ENCODE data around the gene PSAPL1.

The PSAPL1 gene

GRCh38 chr4:7423391-7423790 is 11.3 kb downstream of the PSAPL1 start:
- no peak overlapping the region for H3K9ac ChIP-seq (ENCODE audit: low read depth, low read length)
- no peak overlapping the region for H3K4me3 ChIP-seq (ENCODE audit: low read length)
- H3K27me3 ChIP-seq (ENCODE audit: control insufficient read depth, insufficient read depth, low read length) = peaks cover 32% of the 10 kb centered on the region
- H3K36me3 ChIP-seq (ENCODE audit: insufficient read depth, low read length) = no peaks in the 10 kb centered on the region
- no peaks in the 10 kb centered on the region for H3K4me1 ChIP-seq (ENCODE audit: control insufficient read depth, insufficient read depth, low read length)
- H3K9me3 ChIP-seq (replicated peaks; ENCODE audit: low read length) = no peaks in the 10 kb centered on the region
- no peak overlapping the region for H3K4me2 ChIP-seq (ENCODE audit: low read length)

GRCh38 chr4:7422898-7423180 is 11.9 kb downstream of the PSAPL1 start:
- H3K4me1 ChIP-seq (ENCODE audit: control insufficient read depth, insufficient read depth, low read length) = no peaks in the 10 kb centered on the region
- no peaks in the 10 kb centered on the region for H3K36me3 ChIP-seq (ENCODE audit: insufficient read depth, low read length)
- no peak overlapping the region for H3K4me2 ChIP-seq (ENCODE audit: low read length)
- H3K27me3 ChIP-seq (ENCODE audit: control insufficient read depth, insufficient read depth, low read length) = peaks cover 32% of the 10 kb centered on the region
- H3K9me3 ChIP-seq (replicated peaks; ENCODE audit: low read length) = no peaks in the 10 kb centered on the region
- H3K4me3 ChIP-seq (ENCODE audit: low read length) = no peak overlapping the region
- H3K9ac ChIP-seq (ENCODE audit: low read depth, low read length) = no peak overlapping the region

- H3K4me3 ChIP-seq (ENCODE audit: low read length) = no peak overlapping the region
- H3K9me3 ChIP-seq (replicated peaks; ENCODE audit: low read length) = no peaks in the 10 kb centered on the region
- H3K4me2 ChIP-seq (ENCODE audit: low read length) = no peak overlapping the region
- no peaks in the 10 kb centered on the region for H3K36me3 ChIP-seq (ENCODE audit: insufficient read depth, low read length)
- H3K27me3 ChIP-seq (ENCODE audit: control insufficient read depth, insufficient read depth, low read length) = peaks cover 32% of the 10 kb centered on the region
- H3K9ac ChIP-seq (ENCODE audit: low read depth, low read length) = no peak overlapping the region
- H3K4me1 ChIP-seq (ENCODE audit: control insufficient read depth, insufficient read depth, low read length) = no peaks in the 10 kb centered on the region
Measured at GRCh38 chr4:7422151-7422897, 12.4 kb downstream of the PSAPL1 start.

GRCh38 chr4:7421356-7422150 is 13.2 kb downstream of the PSAPL1 start:
- H3K9me3 ChIP-seq (replicated peaks; ENCODE audit: low read length) = no peaks in the 10 kb centered on the region
- no peak overlapping the region for H3K4me3 ChIP-seq (ENCODE audit: low read length)
- H3K27me3 ChIP-seq (ENCODE audit: control insufficient read depth, insufficient read depth, low read length) = peaks cover 32% of the 10 kb centered on the region
- no peak overlapping the region for H3K9ac ChIP-seq (ENCODE audit: low read depth, low read length)
- no peaks in the 10 kb centered on the region for H3K36me3 ChIP-seq (ENCODE audit: insufficient read depth, low read length)
- H3K4me2 ChIP-seq (ENCODE audit: low read length) = no peak overlapping the region
- H3K4me1 ChIP-seq (ENCODE audit: control insufficient read depth, insufficient read depth, low read length) = no peaks in the 10 kb centered on the region

GRCh38 chr4:7420661-7421040 is 14.1 kb downstream of the PSAPL1 start:
- peaks cover 32% of the 10 kb centered on the region for H3K27me3 ChIP-seq (ENCODE audit: control insufficient read depth, insufficient read depth, low read length)
- H3K9me3 ChIP-seq (replicated peaks; ENCODE audit: low read length) = no peaks in the 10 kb centered on the region
- no peak overlapping the region for H3K9ac ChIP-seq (ENCODE audit: low read depth, low read length)
- H3K36me3 ChIP-seq (ENCODE audit: insufficient read depth, low read length) = no peaks in the 10 kb centered on the region
- H3K4me2 ChIP-seq (ENCODE audit: low read length) = no peak overlapping the region
- H3K4me3 ChIP-seq (ENCODE audit: low read length) = no peak overlapping the region
- no peaks in the 10 kb centered on the region for H3K4me1 ChIP-seq (ENCODE audit: control insufficient read depth, insufficient read depth, low read length)

GRCh38 chr4:7419961-7420660 is 14.6 kb downstream of the PSAPL1 start:
- no peak overlapping the region for H3K9ac ChIP-seq (ENCODE audit: low read depth, low read length)
- H3K4me1 ChIP-seq (ENCODE audit: control insufficient read depth, insufficient read depth, low read length) = no peaks in the 10 kb centered on the region
- peaks cover 35% of the 10 kb centered on the region for H3K27me3 ChIP-seq (ENCODE audit: control insufficient read depth, insufficient read depth, low read length)
- H3K4me3 ChIP-seq (ENCODE audit: low read length) = no peak overlapping the region
- H3K9me3 ChIP-seq (replicated peaks; ENCODE audit: low read length) = no peaks in the 10 kb centered on the region
- no peaks in the 10 kb centered on the region for H3K36me3 ChIP-seq (ENCODE audit: insufficient read depth, low read length)
- H3K4me2 ChIP-seq (ENCODE audit: low read length) = no peak overlapping the region

- no peak overlapping the region for H3K9ac ChIP-seq (ENCODE audit: low read depth, low read length)
- no peaks in the 10 kb centered on the region for H3K4me1 ChIP-seq (ENCODE audit: control insufficient read depth, insufficient read depth, low read length)
- no peak overlapping the region for H3K4me2 ChIP-seq (ENCODE audit: low read length)
- no peak overlapping the region for H3K4me3 ChIP-seq (ENCODE audit: low read length)
- no peaks in the 10 kb centered on the region for H3K9me3 ChIP-seq (replicated peaks; ENCODE audit: low read length)
- peaks cover 25% of the 10 kb centered on the region for H3K27me3 ChIP-seq (ENCODE audit: control insufficient read depth, insufficient read depth, low read length)
- no peaks in the 10 kb centered on the region for H3K36me3 ChIP-seq (ENCODE audit: insufficient read depth, low read length)
Measured at GRCh38 chr4:7418131-7418943, 16.4 kb downstream of the PSAPL1 start.

GRCh38 chr4:7417639-7418038 is 17.1 kb downstream of the PSAPL1 start:
- Histone ChIP-seq H3K4me2 (ENCODE audit: low read length) (no peak overlapping the region), H3K4me1 (ENCODE audit: control insufficient read depth, insufficient read depth, low read length) (no peaks in the 10 kb centered on the region), H3K4me3 (ENCODE audit: low read length) (no peak overlapping the region), H3K9ac (ENCODE audit: low read depth, low read length) (no peak overlapping the region), H3K9me3 (replicated peaks; ENCODE audit: low read length) (no peaks in the 10 kb centered on the region), H3K36me3 (ENCODE audit: insufficient read depth, low read length) (no peaks in the 10 kb centered on the region), H3K27me3 (ENCODE audit: control insufficient read depth, insufficient read depth, low read length) (peaks cover 25% of the 10 kb centered on the region)

- no peak overlapping the region for H3K4me3 ChIP-seq (ENCODE audit: low read length)
- H3K36me3 ChIP-seq (ENCODE audit: insufficient read depth, low read length) = no peaks in the 10 kb centered on the region
- peaks cover 26% of the 10 kb centered on the region for H3K27me3 ChIP-seq (ENCODE audit: control insufficient read depth, insufficient read depth, low read length)
- no peak overlapping the region for H3K4me2 ChIP-seq (ENCODE audit: low read length)
- no peaks in the 10 kb centered on the region for H3K9me3 ChIP-seq (replicated peaks; ENCODE audit: low read length)
- H3K4me1 ChIP-seq (ENCODE audit: control insufficient read depth, insufficient read depth, low read length) = no peaks in the 10 kb centered on the region
- H3K9ac ChIP-seq (ENCODE audit: low read depth, low read length) = no peak overlapping the region
Measured at GRCh38 chr4:7416745-7417432, 17.8 kb downstream of the PSAPL1 start.

GRCh38 chr4:7415927-7416686 is 18.6 kb downstream of the PSAPL1 start:
- Histone ChIP-seq H3K4me3 (ENCODE audit: low read length) (no peak overlapping the region), H3K9me3 (replicated peaks; ENCODE audit: low read length) (no peaks in the 10 kb centered on the region), H3K27me3 (ENCODE audit: control insufficient read depth, insufficient read depth, low read length) (peaks cover 33% of the 10 kb centered on the region), H3K4me2 (ENCODE audit: low read length) (no peak overlapping the region), H3K36me3 (ENCODE audit: insufficient read depth, low read length) (no peaks in the 10 kb centered on the region), H3K9ac (ENCODE audit: low read depth, low read length) (no peak overlapping the region), H3K4me1 (ENCODE audit: control insufficient read depth, insufficient read depth, low read length) (no peaks in the 10 kb centered on the region)
